Transverse colon (tissue), 4 donors: ENCODE measurements around the gene TBC1D13. TPM values are rescaled to one million over a fixed set of nuclear protein-coding genes. Genes with fewer than 3 reads are reported as not detected.

ENCODE experiments used
- DNase-seq: peaks from one replicate; pipeline ENCODE4 v3.0.0-alpha.2; 2019
- H3K27ac ChIP-seq, 4 donors: fragments of 200-600 bp; sonication (generic); 2 replicates each; pipeline ENCODE4 v1.5.1; 2016 to 2018; ENCODE audit warnings: inconsistent platforms in 4 of 4
- H3K27me3 ChIP-seq: fragments of 200-600 bp; sonication (generic); 2 replicates; pipeline ENCODE4 v1.5.1; 2017; ENCODE audit warnings: inconsistent platforms
- H3K36me3 ChIP-seq, 4 donors: fragments of 200-600 bp; sonication (generic); 2 replicates each; pipeline ENCODE4 v1.5.1; 2017 to 2019; ENCODE audit warnings: inconsistent platforms in 4 of 4
- H3K4me1 ChIP-seq, 4 donors: fragments of 200-600 bp; sonication (generic); 2 replicates each; pipeline ENCODE4 v1.5.1; 2017 to 2020; ENCODE audit warnings: inconsistent platforms in 4 of 4
- H3K4me3 ChIP-seq, 4 donors: fragments of 200-600 bp; sonication (generic); 1 replicate in 1 of 4; 2 replicates in 3 of 4; pipeline versions ENCODE4 v1.5.1 to v1.6.1; 2017 to 2019; ENCODE audit warnings: inconsistent platforms in 4 of 4
- H3K9me3 ChIP-seq, 2 donors: fragments of 200-600 bp; sonication (generic); 2 replicates each; pipeline ENCODE4 v1.5.1; 2017 to 2019; ENCODE audit warnings: inconsistent platforms in 2 of 2
- EP300 ChIP-seq: sonication (generic); formaldehyde crosslinking; IDR thresholded peaks from one replicate; pipeline ENCODE4 v1.6.1; 2017; ENCODE audit warnings: antibody characterized with exemption, low read depth
- POLR2A ChIP-seq: fragments of 450-650 bp; IDR thresholded peaks from one replicate; pipeline ENCODE4 v1.6.1; 2016; ENCODE audit warnings: antibody characterized with exemption, mild to moderate bottlenecking, moderate library complexity
- POLR2AphosphoS5 ChIP-seq, 3 donors: sonication (generic); formaldehyde crosslinking; IDR thresholded peaks; one replicate each; pipeline ENCODE4 v1.6.1; 2016; ENCODE audit warnings: antibody characterized with exemption in 3 of 3
- whole genome bisulfite sequencing, 2 donors: methylation state at CpG; one replicate each; pipeline ENCODE4 v1.1.5; 2018; ENCODE audit warnings: low coverage in 1 of 2; 5-methylcytosine and 5-hydroxymethylcytosine counted together
- in situ Hi-C, 4 donors: fragments of 200-750 bp; cut with MboI; loops; one replicate each; pipeline versions ENCODE4 v1.15.0 to v1.15.1; 2017; ENCODE audit warnings: low sequenced_read_pairs in 3 of 4, low pct_ligation_motif_present in 1 of 4, low pct_unique_long_range_greater_than_20kb in 1 of 4
- intact Hi-C: fragments of 100-400 bp; cut with DNase I; formaldehyde crosslinking; loops from one replicate; pipeline ENCODE4 v1.15.1; 2023; ENCODE audit warnings: low total_unique reads
- total RNA-seq, 4 donors: library from RNA; depleted of rRNA; stranded (reverse); fragments of >200 nt; gene quantifications; one replicate each; pipeline ENCODE4 v1.1.0, GENCODE V29; 2016
- TF ChIP-seq, protein P1 (sequence below), 5 experiments: fragments of 200-600 bp in 3 of 5; fragments of 450-650 bp in 2 of 5; sonication (generic) in 3 of 5; IDR thresholded peaks; 1 replicate in 2 of 5; 2 replicates in 3 of 5; pipeline ENCODE4 v1.5.1; 2016 to 2017; ENCODE audit warnings: antibody characterized with exemption in 5 of 5, inconsistent platforms in 3 of 5, mild to moderate bottlenecking in 2 of 5, moderate library complexity in 1 of 5

TBC1D13 gene
- total RNA-seq, 4 donors from 2014 or later, result 9.6 to 244 (median 21.6) TPM

DNA sequence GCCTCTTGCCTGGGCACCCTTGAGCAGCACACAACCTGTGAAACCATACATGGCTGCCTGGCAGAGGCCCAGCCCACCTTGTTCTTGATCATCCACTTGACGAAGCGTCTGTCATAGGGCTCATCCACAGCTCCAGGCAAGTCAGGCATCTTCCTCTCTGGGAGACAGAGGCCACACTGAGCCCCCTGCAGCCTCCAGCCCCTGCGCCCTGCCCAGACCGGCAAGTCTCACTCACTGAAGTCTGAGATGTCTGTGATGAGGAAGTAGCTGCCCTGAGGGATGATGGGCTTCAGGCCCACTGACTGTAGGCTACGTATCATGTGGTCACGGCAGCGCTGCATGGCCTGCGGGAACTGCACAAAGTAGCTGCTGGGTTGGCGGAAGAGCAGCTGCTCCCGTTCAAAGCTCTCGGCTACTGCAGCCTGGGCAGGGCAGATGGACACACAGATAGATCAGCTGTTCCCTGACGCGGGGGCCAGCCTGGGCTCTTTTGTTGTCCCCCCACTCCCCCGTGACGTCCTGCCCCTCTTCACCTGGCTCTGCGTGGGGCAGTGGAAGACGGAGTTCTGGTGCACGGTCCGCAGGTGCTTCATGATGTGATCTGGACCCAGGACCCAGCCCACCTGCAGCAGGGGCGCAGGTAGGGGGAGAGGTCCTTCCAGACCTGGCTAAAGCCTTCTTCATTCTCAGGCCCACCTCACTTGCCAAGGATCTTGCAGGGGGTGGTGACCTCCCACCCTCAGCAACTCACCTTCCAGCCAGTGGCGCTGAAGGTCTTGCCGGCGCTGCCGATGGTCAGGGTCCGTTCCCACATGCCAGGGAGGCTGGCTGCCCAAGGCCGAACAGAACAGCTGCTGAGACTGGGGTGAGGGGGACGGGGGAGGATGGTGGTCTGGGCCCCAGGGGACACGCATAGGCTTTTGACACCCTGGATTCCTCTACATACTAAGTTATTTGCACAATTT is 48.5 kb downstream of the TBC1D13 start:
- in situ Hi-C loops (no loop called here), intact Hi-C loops (no loop called here)
- H3K4me1 ChIP-seq, result no peaks in the 10 kb centered on the region
- no peak for DNase-seq
- H3K9me3 ChIP-seq, result no peaks in the 10 kb centered on the region
- no peaks in the 10 kb centered on the region for H3K27me3 ChIP-seq
- WGBS, 2 donors, result 96% methylated on average over 25 of the region's 28 CpGs; no CpG with 5 or more reads in 1 of the 2 donors
- no peak overlapping the region for H3K4me3 ChIP-seq
- TF ChIP-seq EP300 (no peak), POLR2A (no peak), POLR2AphosphoS5 (IDR thresholded peaks at IDR 0.05) (no peak)
- TF ChIP-seq, protein P1, sequence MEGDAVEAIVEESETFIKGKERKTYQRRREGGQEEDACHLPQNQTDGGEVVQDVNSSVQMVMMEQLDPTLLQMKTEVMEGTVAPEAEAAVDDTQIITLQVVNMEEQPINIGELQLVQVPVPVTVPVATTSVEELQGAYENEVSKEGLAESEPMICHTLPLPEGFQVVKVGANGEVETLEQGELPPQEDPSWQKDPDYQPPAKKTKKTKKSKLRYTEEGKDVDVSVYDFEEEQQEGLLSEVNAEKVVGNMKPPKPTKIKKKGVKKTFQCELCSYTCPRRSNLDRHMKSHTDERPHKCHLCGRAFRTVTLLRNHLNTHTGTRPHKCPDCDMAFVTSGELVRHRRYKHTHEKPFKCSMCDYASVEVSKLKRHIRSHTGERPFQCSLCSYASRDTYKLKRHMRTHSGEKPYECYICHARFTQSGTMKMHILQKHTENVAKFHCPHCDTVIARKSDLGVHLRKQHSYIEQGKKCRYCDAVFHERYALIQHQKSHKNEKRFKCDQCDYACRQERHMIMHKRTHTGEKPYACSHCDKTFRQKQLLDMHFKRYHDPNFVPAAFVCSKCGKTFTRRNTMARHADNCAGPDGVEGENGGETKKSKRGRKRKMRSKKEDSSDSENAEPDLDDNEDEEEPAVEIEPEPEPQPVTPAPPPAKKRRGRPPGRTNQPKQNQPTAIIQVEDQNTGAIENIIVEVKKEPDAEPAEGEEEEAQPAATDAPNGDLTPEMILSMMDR (IDR thresholded peaks at IDR 0.05), result no peak
- no peak overlapping the region for H3K27ac ChIP-seq
- no peaks in the 10 kb centered on the region for H3K36me3 ChIP-seq

DNA sequence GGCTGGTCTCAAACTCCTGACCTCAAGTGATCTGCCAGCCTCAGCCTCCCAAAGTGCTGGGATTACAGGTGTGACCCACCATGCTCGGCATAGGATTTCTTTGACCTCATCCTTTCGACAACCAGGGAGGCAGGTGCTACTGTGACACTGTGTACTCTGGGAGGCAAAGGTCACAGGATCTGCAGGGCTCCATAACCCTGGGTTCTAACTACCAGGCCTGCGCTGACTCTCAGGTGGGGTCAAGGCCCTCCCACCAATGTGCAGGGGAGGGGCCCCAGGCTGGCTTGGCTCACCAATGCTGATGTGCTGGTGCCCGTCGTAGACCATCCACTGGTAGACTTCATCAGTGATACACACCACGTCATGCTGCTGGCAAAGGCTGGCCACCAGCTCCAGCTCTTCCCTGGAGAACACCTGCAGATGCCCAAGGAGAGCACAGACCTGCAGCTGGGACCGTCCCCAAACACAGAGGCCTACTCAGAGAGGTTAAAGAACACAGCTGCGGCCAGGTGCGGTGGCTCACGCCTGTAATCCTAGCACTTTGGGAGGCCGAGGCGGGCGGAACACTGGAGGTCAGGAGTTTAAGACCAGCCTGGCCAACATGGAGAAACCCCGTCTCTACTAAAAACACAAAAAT is 49.6 kb downstream of the TBC1D13 start:
- H3K36me3 ChIP-seq, result no peaks in the 10 kb centered on the region
- intact Hi-C loops, result no loop called here

DNA sequence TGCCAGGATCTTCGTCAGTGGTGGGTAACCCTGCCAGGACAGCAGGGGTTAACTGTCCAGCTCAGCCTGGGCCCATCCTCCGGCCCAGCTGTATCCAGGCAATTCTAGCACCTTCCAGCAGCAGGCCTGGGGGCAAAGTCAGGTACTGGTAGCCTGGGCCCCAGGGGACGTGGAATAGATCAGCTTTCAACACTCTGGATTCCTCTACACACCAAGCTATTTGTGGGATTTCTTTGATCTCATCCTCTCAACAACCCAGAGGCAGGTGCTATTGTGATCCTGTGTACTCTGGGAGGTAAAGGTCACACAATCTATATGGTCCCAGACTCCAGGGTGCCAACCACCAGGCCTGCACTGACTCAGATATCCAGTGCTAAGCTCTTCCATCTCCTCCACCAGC is 51.3 kb downstream of the TBC1D13 start:
- Histone ChIP-seq H3K4me1 (no peaks in the 10 kb centered on the region), H3K27me3 (no peaks in the 10 kb centered on the region), H3K4me3 (no peak overlapping the region), H3K27ac (no peak overlapping the region), H3K36me3 (no peaks in the 10 kb centered on the region), H3K9me3 (no peaks in the 10 kb centered on the region)
- no peak for DNase-seq
- no peak for TF ChIP-seq POLR2A
- TF ChIP-seq, protein P1 (IDR thresholded peaks at IDR 0.05), result no peak
- TF ChIP-seq EP300, result no peak
- no peak for TF ChIP-seq POLR2AphosphoS5 (IDR thresholded peaks at IDR 0.05)
- WGBS, 2 donors, result 53% methylated on average over 3 of the region's 3 CpGs; no CpG with 5 or more reads in 1 of the 2 donors
- intact Hi-C loops (no loop called here), in situ Hi-C loops (no loop called here)

More for the DNA sequence above, 49.6 kb downstream of the TBC1D13 start:
- Histone ChIP-seq H3K27ac (no peak overlapping the region), H3K4me1 (no peaks in the 10 kb centered on the region), H3K9me3 (no peaks in the 10 kb centered on the region), H3K4me3 (no peak overlapping the region), H3K27me3 (no peaks in the 10 kb centered on the region)
- no peak for DNase-seq
- TF ChIP-seq EP300, result no peak
- TF ChIP-seq POLR2AphosphoS5 (IDR thresholded peaks at IDR 0.05), result no peak
- no peak for TF ChIP-seq POLR2A
- TF ChIP-seq, protein P1 (IDR thresholded peaks at IDR 0.05), result no peak
- 93% methylated on average over 12 of the region's 14 CpGs; no CpG with 5 or more reads in 1 of the 2 donors for WGBS, 2 donors
- in situ Hi-C loops, result no loop called here

DNA sequence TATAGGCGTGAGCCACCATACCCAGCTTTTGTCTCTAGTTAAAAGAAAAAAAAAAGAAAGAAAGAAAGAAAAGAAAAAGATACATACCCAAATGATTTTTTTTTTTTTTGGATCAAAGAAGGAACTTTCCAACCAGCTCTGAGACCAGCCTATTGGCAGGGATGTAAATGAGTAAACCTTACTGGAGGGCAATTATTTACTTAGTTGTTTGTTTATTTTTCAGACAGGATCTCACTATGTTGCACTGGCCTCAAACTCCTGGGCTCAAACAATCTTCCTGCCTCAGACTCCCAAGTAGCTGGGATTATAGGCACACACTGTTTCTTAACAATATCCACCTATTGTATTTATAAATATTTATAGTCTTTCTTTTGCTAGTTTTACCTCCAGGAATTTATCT is 53.5 kb downstream of the TBC1D13 start:
- Histone ChIP-seq H3K27me3 (no peaks in the 10 kb centered on the region), H3K4me1 (no peaks in the 10 kb centered on the region), H3K27ac (no peak overlapping the region), H3K36me3 (no peaks in the 10 kb centered on the region), H3K4me3 (no peak overlapping the region), H3K9me3 (no peaks in the 10 kb centered on the region)
- TF ChIP-seq EP300, result no peak
- TF ChIP-seq, protein P1 (IDR thresholded peaks at IDR 0.05), result no peak
- TF ChIP-seq POLR2AphosphoS5 (IDR thresholded peaks at IDR 0.05), result no peak
- TF ChIP-seq POLR2A, result no peak
- intact Hi-C loops, result loop anchor here (5.0 kb wide), 1 partner anchor 152 kb away; no protein-coding TSS in a partner anchor
- in situ Hi-C loops, result no loop called here
- 100% methylated on average over 1 of the region's 1 CpG for WGBS, 2 donors
- DNase-seq, result no peak
